K562 (cell line): ENCODE data around the gene CD93. TPM values are rescaled to one million over a fixed set of nuclear protein-coding genes. Genes with fewer than 3 reads are reported as not detected.
A peak's percentile ranks its signal among the peaks of the same experiment; 100 is the strongest.

Experiments
- ATAC-seq: fragments of 200-7000 bp; cut with Tn5 transposase; 3 replicates; pipeline ENCODE4 v1.9.1; 2020; ENCODE audit warnings: moderate library complexity
- BruUV-seq: library from RNA; stranded (reverse); fragments of 400-500 nt; replicated peaks from 2 replicates; lab custom pipeline; 2021; lab: Mats Ljungman, UMichigan
- CTCF ChIA-PET: fragments of 300-600 bp; formaldehyde crosslinking; extraction: SDS; loops from one replicate; lab custom pipeline; 2021; ENCODE audit warnings: low intra/inter-chr PET ratio; lab: Yijun Ruan, JAX
- POLR2A ChIA-PET: fragments of 300-600, 350-650 bp; sonication (Branson Sonifier 250); formaldehyde crosslinking; extraction: SDS; loops from one replicate; lab custom pipeline; 2021; ENCODE audit warnings: antibody characterized with exemption, inconsistent platforms; lab: Yijun Ruan, JAX
- DNase-seq, 4 experiments: peaks; one replicate each; pipeline versions ENCODE4 v3.0.0 to v3.0.0-alpha.2; 2011 to 2018; ENCODE audit warnings: low spot score in 3 of 4, mixed read lengths in 3 of 4; ENCODE audit errors: extremely low read depth in 1 of 4
- FAIRE-seq: peaks from 2 replicates; lab custom pipeline; 2011; peaks lifted over from hg19 to GRCh38; lab: Jason Lieb, UNC
- H2AFZ ChIP-seq: 2 replicates; pipeline ENCODE4 v1.6.0; 2011; ENCODE audit warnings: low read depth, low read length, control low read depth, inconsistent platforms
- H3K27ac ChIP-seq: fragments of 200-600 bp; 3 replicates; pipeline ENCODE4 v1.8.0; 2011; ENCODE audit warnings: low read depth, mild to moderate bottlenecking, control low read depth, inconsistent platforms, low read length, moderate library complexity, mixed read lengths; ENCODE audit errors: extremely low read depth
- H3K27me3 ChIP-seq, 2 experiments: fragments of 300-600 bp in 1 of 2; 2 replicates in 1 of 2; 3 replicates in 1 of 2; pipeline versions ENCODE4 v1.6.0 to v1.8.0; 2011; ENCODE audit warnings: inconsistent platforms in 2 of 2, low read length in 2 of 2, mild to moderate bottlenecking in 1 of 2, mixed read lengths in 1 of 2, moderate library complexity in 1 of 2; ENCODE audit not compliant: control insufficient read depth in 2 of 2, insufficient read depth in 2 of 2
- H3K36me3 ChIP-seq: fragments of 300-600 bp; 3 replicates; pipeline ENCODE4 v1.8.0; 2011; ENCODE audit warnings: mild to moderate bottlenecking, low read length, inconsistent platforms; ENCODE audit not compliant: control insufficient read depth, insufficient read depth
- H3K4me1 ChIP-seq, 2 experiments: fragments of 200-600 bp in 1 of 2; replicated peaks in 1 of 2; 2 replicates in 1 of 2; 3 replicates in 1 of 2; pipeline versions ENCODE4 v1.5.1 to v1.8.0; 2011; ENCODE audit warnings: inconsistent platforms in 2 of 2, low read length in 2 of 2, mild to moderate bottlenecking in 1 of 2, mixed read lengths in 1 of 2, moderate library complexity in 1 of 2; ENCODE audit not compliant: control insufficient read depth in 2 of 2, insufficient read depth in 2 of 2
- H3K4me2 ChIP-seq: 2 replicates; pipeline ENCODE4 v1.6.1; 2011; ENCODE audit warnings: low read length, control low read depth, inconsistent platforms, mixed read lengths; ENCODE audit not compliant: insufficient read depth
- H3K4me3 ChIP-seq: fragments of 200-600 bp; sonication (generic), shearing (Covaris generic); 2 replicates; pipeline ENCODE4 v1.5.1; 2016; ENCODE audit warnings: control low read depth, inconsistent platforms
- H3K79me2 ChIP-seq: fragments of 200-600 bp; 3 replicates; pipeline ENCODE4 v1.8.0; 2011; ENCODE audit warnings: low read length, inconsistent platforms; ENCODE audit not compliant: control insufficient read depth, insufficient read depth
- H3K9ac ChIP-seq, 2 experiments: 2 replicates each; pipeline versions ENCODE4 v1.6.0 to v1.6.1; 2011; ENCODE audit warnings: low read depth in 2 of 2, low read length in 2 of 2, control low read depth in 1 of 2, inconsistent platforms in 1 of 2, mild to moderate bottlenecking in 1 of 2, mixed read lengths in 1 of 2; ENCODE audit not compliant: insufficient read depth in 1 of 2
- H3K9me1 ChIP-seq: one replicate; pipeline ENCODE4 v1.6.0; 2011; ENCODE audit warnings: inconsistent platforms, mild to moderate bottlenecking, low read length, moderate library complexity; ENCODE audit not compliant: control insufficient read depth, insufficient read depth
- H3K9me3 ChIP-seq: replicated peaks from 2 replicates; pipeline ENCODE4 v1.5.1; 2011; ENCODE audit warnings: low read depth, low read length, inconsistent platforms; ENCODE audit not compliant: control insufficient read depth, insufficient read depth
- H4K20me1 ChIP-seq: replicated peaks from 2 replicates; pipeline ENCODE4 v1.6.1; 2011; ENCODE audit warnings: low read length, inconsistent platforms, mixed read lengths; ENCODE audit not compliant: control insufficient read depth, insufficient read depth
- DIDO1 ChIP-seq: fragments of 450-650 bp; IDR thresholded peaks from 2 replicates; pipeline ENCODE4 v1.6.1; 2016; ENCODE audit warnings: low read depth, missing biosample characterization, missing genetic modification characterization
- E2F3 ChIP-seq: fragments of 250-450 bp; sonication (Bioruptor Pico); IDR thresholded peaks from 2 replicates; pipeline ENCODE4 v1.4.0; 2020; ENCODE audit warnings: mild to moderate bottlenecking
- ERF ChIP-seq: fragments of 450-650 bp; formaldehyde crosslinking; IDR thresholded peaks from 2 replicates; pipeline ENCODE4 v1.4.0; 2020; ENCODE audit warnings: mild to moderate bottlenecking, mixed read lengths
- ID3 ChIP-seq, 2 experiments: fragments of 250-450 bp in 1 of 2; fragments of 450-650 bp in 1 of 2; sonication (Bioruptor Pico) in 1 of 2; IDR thresholded peaks; 2 replicates each; pipeline versions ENCODE4 v1.6.1 to v1.8.0; 2016 to 2021; ENCODE audit warnings: mild to moderate bottlenecking in 2 of 2, moderate library complexity in 2 of 2, missing compliant biosample characterization in 1 of 2, missing genetic modification characterization in 1 of 2
- JUN ChIP-seq, 2 experiments: sonication (generic) in 1 of 2; formaldehyde crosslinking in 1 of 2; IDR thresholded peaks; 2 replicates each; pipeline versions ENCODE4 v1.6.1 to v1.8.0; 2012 to 2022; ENCODE audit warnings: borderline replicate concordance in 2 of 2, mild to moderate bottlenecking in 2 of 2, improper control_type of control experiment in 1 of 2, low read depth in 1 of 2, low read length in 1 of 2, missing genetic modification reagents in 1 of 2
- KDM1A ChIP-seq, 2 experiments: fragments of 450-650 bp; IDR thresholded peaks; 2 replicates each; pipeline ENCODE4 v1.6.1; 2016; ENCODE audit warnings: mild to moderate bottlenecking in 2 of 2
- L3MBTL2 ChIP-seq: fragments of 450-650 bp; IDR thresholded peaks from 2 replicates; pipeline ENCODE4 v1.6.1; 2016; ENCODE audit warnings: mild to moderate bottlenecking, moderate library complexity
- MEF2A ChIP-seq: IDR thresholded peaks from 2 replicates; pipeline ENCODE4 v1.6.1; 2011; ENCODE audit warnings: low read depth, mild to moderate bottlenecking, low read length, moderate library complexity; ENCODE audit not compliant: control insufficient read depth
- MEF2D ChIP-seq: conservative IDR thresholded peaks from 2 replicates; pipeline ENCODE4 v1.6.1; 2016; ENCODE audit warnings: low read depth, missing genetic modification characterization, missing compliant biosample characterization
- POU5F1 ChIP-seq: fragments of 150-350 bp; IDR thresholded peaks from 2 replicates; pipeline ENCODE4 v1.6.1; 2014; ENCODE audit warnings: borderline replicate concordance, low read length, low read depth, mild to moderate bottlenecking; ENCODE audit not compliant: partially characterized antibody
- TBL1XR1 ChIP-seq, 2 experiments: IDR thresholded peaks; 2 replicates each; pipeline ENCODE4 v1.6.1; 2012; ENCODE audit warnings: improper control_type of control experiment in 2 of 2, low read length in 2 of 2, mild to moderate bottlenecking in 1 of 2
- THRB ChIP-seq: fragments of 450-650 bp; formaldehyde crosslinking; conservative IDR thresholded peaks from 2 replicates; pipeline ENCODE4 v1.4.0; 2022; ENCODE audit warnings: mild to moderate bottlenecking, missing genetic modification characterization
- TRIM24 ChIP-seq, 2 experiments: fragments of 450-650 bp; IDR thresholded peaks; 2 replicates each; pipeline ENCODE4 v1.6.1; 2016
- WHSC1 ChIP-seq: IDR thresholded peaks from one replicate; pipeline ENCODE4 v1.6.1; 2012; ENCODE audit warnings: low read length, control low read depth, inconsistent platforms
- ZFX ChIP-seq: sonication (generic); formaldehyde crosslinking; IDR thresholded peaks from 2 replicates; pipeline ENCODE4 v1.8.0; 2022; ENCODE audit warnings: mild to moderate bottlenecking, missing genetic modification reagents, moderate library complexity
- ZKSCAN8 ChIP-seq: fragments of 200-800 bp; sonication (Bioruptor generic); IDR thresholded peaks from 2 replicates; pipeline ENCODE4 v1.6.1; 2016; ENCODE audit warnings: missing genetic modification characterization, missing compliant biosample characterization
- ZNF717 ChIP-seq: fragments of 250-450 bp; sonication (Bioruptor Pico); IDR thresholded peaks from 2 replicates; pipeline ENCODE4 v1.5.0; 2021
- ZZZ3 ChIP-seq: fragments of 450-650 bp; IDR thresholded peaks from 2 replicates; pipeline ENCODE4 v1.6.1; 2016; ENCODE audit warnings: antibody characterized with exemption, mild to moderate bottlenecking, moderate library complexity
- WGBS: fragments of 100-300 bp; shearing (Covaris generic); methylation state at CpG from one replicate; pipeline ENCODE4 v1.1.6; 2016; ENCODE audit warnings: low coverage, mixed read lengths; ENCODE audit not compliant: insufficient coverage; ENCODE audit errors: missing lambda C conversion rate; 5-methylcytosine and 5-hydroxymethylcytosine counted together
- in situ Hi-C: fragments of 300-500 bp; cut with MboI; formaldehyde crosslinking; loops from 4 replicates; pipeline ENCODE4 v1.15.0; 2018; ENCODE audit warnings: inconsistent platforms, mixed read lengths
- intact Hi-C: fragments of 100-400 bp; cut with micrococcal nuclease; formaldehyde crosslinking; loops from 2 replicates; pipeline ENCODE4 v1.14.2; 2022
- polyA plus RNA-seq, 8 experiments: library from polyadenylated mRNA; depleted of rRNA in 4 of 8; stranded (reverse) in 5 of 8; unstranded in 3 of 8; fragments of >200 nt; fragmentation: Nextera tagmentation in 2 of 8; fragmentation: Illumina TruSeq in 1 of 8; extraction: Ambion mirVana in 2 of 8; extraction: Trizol in 1 of 8; gene quantifications; 2 replicates each; pipeline versions ENCODE4 v1.2.1 to v1.2.3, GENCODE V29; 2011 to 2014; ENCODE audit warnings: inconsistent platforms in 1 of 8, missing spikeins in 1 of 8
- total RNA-seq, 7 experiments: library from RNA; depleted of rRNA in 6 of 7; stranded (reverse); fragments of >200 nt in 6 of 7; fragmentation: Illumina TruSeq in 2 of 7; extraction: Trizol in 2 of 7; gene quantifications; 2 replicates each; pipeline versions ENCODE4 v1.2.1 to v1.2.3, GENCODE V29; 2011 to 2021; ENCODE audit warnings: low replicate concordance in 1 of 7

The CD93 gene
- total and polyA plus RNA-seq, 9 of the 15 experiments (the other 6 are each of a cell fraction or from before 2014, with no cell fraction given), result 0.03 to 0.20 (median 0.05) TPM

GRCh38 chr20:23115822-23116221 is 29.7 kb upstream of the CD93 start (continued):
- no peak for TF ChIP-seq TBL1XR1 (IDR thresholded peaks at IDR 0.05; ENCODE audit: low read length in 2 of 2)
- no peak for TF ChIP-seq E2F3 (CRISPR knock-in tag)
- no peak for TF ChIP-seq ZZZ3
- TF ChIP-seq JUN (IDR thresholded peaks at IDR 0.05; ENCODE audit: borderline replicate concordance, low read depth, low read length), result no peak
- no peak for TF ChIP-seq JUN (CRISPR knock-in tag; IDR thresholded peaks at IDR 0.05; ENCODE audit: borderline replicate concordance)

- no TSS peak for BruUV-seq
- Histone ChIP-seq H3K9me1 (no peaks in the 10 kb centered on the region), H2AFZ (peak overlapping the region; percentile 80), H3K4me3 (no peak overlapping the region), H3K4me1 (peaks cover 28 to 32% of the 10 kb centered on the region in 2 experiments; a peak in 4 of 5 replicates), H4K20me1 (no peaks in the 10 kb centered on the region), H3K36me3 (no peaks in the 10 kb centered on the region), H3K4me2 (peak overlapping the region; percentile 16; the same call in 1 of the 2 replicates), H3K27ac (peak overlapping the region; percentile 35; the same call in 2 of the 3 replicates), H3K9me3 (no peaks in the 10 kb centered on the region), H3K27me3 (no peaks in the 10 kb centered on the region), H3K9ac (peak overlapping the region in 1 of 2 experiments; percentile 76; a peak in 1 of 4 replicates), H3K79me2 (no peaks in the 10 kb centered on the region)
- POLR2A ChIA-PET, result interaction anchor here (0.9 to 1.0 kb wide), 3 partner anchors 18 to 66 kb away, joined by 3 read pairs; no protein-coding TSS in a partner anchor
- FAIRE-seq (peak; percentile 23), ATAC-seq (peak; percentile 61), DNase-seq (no peak)
- CTCF ChIA-PET, result no interaction called here
- intact Hi-C loops (no loop called here), in situ Hi-C loops (no loop called here)
- WGBS, result 54% methylated on average over 7 of the region's 8 CpGs
- TF ChIP-seq MEF2A, result peak; percentile 62; the same call in 1 of the 2 replicates
- no peak for TF ChIP-seq TRIM24 (IDR thresholded peaks at IDR 0.05)
- peak; percentile 47 for TF ChIP-seq ZFX (CRISPR knock-in tag)
- peak; percentile 27; the same call in 1 of the 2 replicates for TF ChIP-seq ZKSCAN8 (CRISPR knock-in tag)
- peak; percentile 30; the same call in 1 of the 2 replicates for TF ChIP-seq L3MBTL2
- TF ChIP-seq ZNF717, result no peak
- TF ChIP-seq WHSC1, result no peak
- no peak for TF ChIP-seq ID3 (CRISPR knock-in tag; IDR thresholded peaks at IDR 0.05)
- TF ChIP-seq ID3 (tag; IDR thresholded peaks at IDR 0.05), result 0 out of 2 replicates have a peak, but pooled peaks have one; percentile 41
- peak; percentile 26; the same call in 1 of the 2 replicates for TF ChIP-seq MEF2D (tag)
- no peak for TF ChIP-seq POU5F1
- TF ChIP-seq THRB (CRISPR knock-in tag), result no peak
- no peak for TF ChIP-seq DIDO1 (tag)
- no peak for TF ChIP-seq KDM1A (IDR thresholded peaks at IDR 0.05)
- TF ChIP-seq ERF (CRISPR knock-in tag), result no peak
These were observed 28.4 kb upstream of the CD93 start for GRCh38 chr20:23114448-23115082.
